Ishikawa (cell line): ENCODE data around the gene NOP14.

Source experiments
- CREB1 ChIP-seq: IDR thresholded peaks from 2 replicates; pipeline ENCODE4 v1.6.1; 2012; ENCODE audit warnings: low read depth
- TAF1 ChIP-seq: IDR thresholded peaks from 2 replicates; pipeline ENCODE4 v1.6.1; 2012; ENCODE audit warnings: low read depth, mild to moderate bottlenecking

DNA sequence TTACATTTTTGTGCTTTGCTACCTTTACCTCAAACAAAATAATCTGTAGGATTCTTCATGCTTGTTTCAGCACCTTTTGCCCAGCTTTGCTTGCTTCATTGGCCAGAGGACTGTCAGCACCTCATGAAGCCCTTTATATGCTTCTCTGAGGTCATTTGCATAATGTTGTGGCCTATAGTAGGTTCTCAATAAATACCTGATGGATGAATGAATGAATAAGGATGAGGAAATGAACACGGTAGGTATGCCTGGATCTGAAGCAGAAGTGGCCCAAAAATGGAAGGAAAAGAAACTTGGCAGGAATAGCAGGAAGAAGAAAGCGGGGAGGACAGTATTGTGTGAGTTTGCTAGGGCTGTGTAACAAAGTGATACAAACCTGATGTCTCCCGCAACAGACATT lies 8.1 kb upstream of the NOP14 start:
- TF ChIP-seq CREB1: no peak
- TF ChIP-seq TAF1: no peak
